Peyer's patch (tissue), 4 donors: ENCODE data around the gene SOX6.

ENCODE experiments used
- CTCF ChIP-seq, 6 experiments: fragments of 450-650 bp in 4 of 6; fragments of 200-600 bp in 2 of 6; sonication (generic) in 1 of 6; IDR thresholded peaks; one replicate each; pipeline ENCODE4 v1.5.1; 2017 to 2019; ENCODE audit warnings: antibody characterized with exemption in 6 of 6, mild to moderate bottlenecking in 3 of 6, moderate library complexity in 1 of 6
- POLR2A ChIP-seq, 2 donors: fragments of 450-650 bp; IDR thresholded peaks; one replicate each; pipeline ENCODE4 v1.5.1; 2017; ENCODE audit warnings: antibody characterized with exemption in 2 of 2, mild to moderate bottlenecking in 2 of 2, moderate library complexity in 2 of 2

- no peak for TF ChIP-seq CTCF (IDR thresholded peaks at IDR 0.05)
- TF ChIP-seq POLR2A (IDR thresholded peaks at IDR 0.05), result no peak
These were observed 38.0 kb downstream of the SOX6 start for GRCh38 chr11:16318320-16318719.
